LNCAP (cell line): ENCODE results near the gene ZBTB24.

Experiments used
- CTCF ChIP-seq: fragments of 450-650 bp; IDR thresholded peaks from 2 replicates; pipeline ENCODE4 v1.5.1; 2017; ENCODE audit warnings: mild to moderate bottlenecking

Gene ZBTB24

GRCh38 chr6:109496036-109496772 lies 13.2 kb upstream of the ZBTB24 start:
- no peak for TF ChIP-seq CTCF

DNA sequence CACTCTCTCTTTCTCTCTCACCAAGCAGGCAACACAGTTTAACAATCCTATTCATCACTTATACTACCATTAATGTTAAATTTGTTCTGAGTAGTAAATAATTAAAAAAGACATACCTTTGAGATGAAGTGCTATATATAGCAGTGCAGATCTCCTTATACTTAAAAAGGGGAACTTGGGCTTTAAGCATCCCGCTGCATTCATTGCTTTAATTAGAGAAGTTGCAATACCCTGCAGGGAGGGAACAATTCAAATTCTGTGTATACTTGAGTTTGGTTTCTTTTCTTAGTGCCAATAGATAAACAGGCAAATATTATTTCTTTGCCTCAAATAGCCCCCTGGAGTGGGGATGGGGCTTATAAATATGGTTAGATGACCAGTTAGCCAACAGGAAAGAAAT lies 10.8 kb upstream of the ZBTB24 start:
- no peak for TF ChIP-seq CTCF

DNA sequence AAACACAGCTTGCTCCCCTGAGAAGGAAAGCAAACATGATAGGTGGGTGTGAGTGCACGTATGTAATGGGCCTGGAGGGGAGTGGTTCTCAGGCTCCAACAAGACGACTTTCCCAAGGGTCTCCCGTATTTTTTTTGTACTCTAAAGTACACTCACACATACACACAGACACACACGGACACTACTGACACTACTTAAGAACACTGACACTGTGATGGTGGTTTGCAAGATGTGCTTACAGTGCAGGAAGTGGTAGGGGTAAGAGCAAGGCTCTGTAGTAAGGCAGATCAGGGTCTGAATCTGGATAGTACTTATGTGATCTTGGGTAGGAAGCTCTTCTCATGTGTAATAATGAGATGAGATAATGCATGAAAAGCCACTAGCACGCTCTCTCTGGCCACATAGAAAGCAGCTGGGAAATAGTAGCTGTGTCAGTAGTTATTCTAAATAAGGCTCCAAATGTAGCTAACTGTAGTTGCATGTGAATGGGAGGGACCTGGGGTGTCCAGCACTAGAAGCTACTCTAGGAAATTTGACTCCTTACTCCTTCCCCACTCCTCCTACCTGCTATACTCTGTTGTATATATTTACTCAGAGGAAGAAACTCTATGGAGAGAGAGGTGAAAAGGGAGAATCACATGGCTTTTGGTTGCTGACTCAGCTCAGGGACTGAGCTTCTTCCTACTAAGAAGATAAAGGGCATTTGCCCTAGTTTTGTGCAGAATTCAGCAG lies 8.4 kb upstream of the ZBTB24 start:
- TF ChIP-seq CTCF: no peak

- TF ChIP-seq CTCF: no peak
These were observed 7.7 kb upstream of the ZBTB24 start for GRCh38 chr6:109490713-109491112.

- no peak for TF ChIP-seq CTCF
These were observed 5.0 kb upstream of the ZBTB24 start for GRCh38 chr6:109488001-109488400.

DNA sequence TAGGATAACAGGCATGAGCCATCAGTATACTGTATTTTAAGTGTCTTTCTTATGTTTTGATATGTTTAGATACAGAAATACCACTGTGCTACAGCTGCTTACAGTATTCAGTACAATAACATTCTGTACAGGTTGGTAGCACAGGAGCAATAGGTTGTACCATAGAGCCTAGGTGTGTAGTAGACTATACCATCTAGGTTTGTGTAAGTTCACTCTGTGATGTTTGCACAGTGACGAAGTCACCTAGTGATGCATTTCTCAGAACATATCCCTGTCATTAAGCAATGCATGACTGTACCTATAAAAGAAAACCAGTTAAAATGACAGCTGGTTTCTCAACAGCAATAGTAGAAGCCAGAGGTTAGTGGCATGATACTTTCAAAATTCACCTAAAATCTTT lies 3.0 kb upstream of the ZBTB24 start:
- no peak for TF ChIP-seq CTCF

DNA sequence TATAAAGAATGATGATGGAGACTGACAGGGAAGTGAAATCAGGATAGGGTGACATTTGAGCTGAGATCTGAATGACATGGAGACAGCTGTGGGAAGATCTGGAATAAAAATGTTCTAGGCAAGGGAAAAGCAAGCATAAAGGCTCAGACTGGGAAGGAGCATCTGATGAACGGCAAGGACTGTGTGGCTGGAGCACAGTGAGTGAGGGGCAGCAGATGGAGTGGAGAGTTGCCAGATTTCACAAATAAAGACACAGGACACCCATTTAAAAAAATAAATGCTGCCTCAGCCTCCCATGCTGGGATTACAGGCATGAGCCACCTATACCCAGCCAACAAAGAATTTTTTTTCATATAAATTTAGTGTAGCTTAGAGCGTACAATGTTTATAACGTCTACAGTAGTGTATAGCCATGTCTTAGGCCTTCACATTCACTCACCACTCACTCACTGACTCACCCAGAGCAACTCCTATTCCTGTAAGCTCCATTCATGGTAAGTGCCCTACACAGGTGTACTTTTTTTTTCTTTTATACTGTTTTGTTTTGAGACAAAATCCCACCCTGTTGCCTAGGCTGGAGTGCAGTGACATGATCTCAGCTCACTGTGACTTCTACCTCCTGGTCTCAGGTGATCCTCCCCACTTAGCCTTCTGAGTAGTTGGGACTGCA lies 2.4 kb upstream of the ZBTB24 start:
- TF ChIP-seq CTCF: no peak
